DMS114 treated with DMSO at 0.1 percent for 48 hours (cell line): ENCODE results near the gene TNFAIP3.
"Not testable (repeated sequence)": the region's sequence is repeated elsewhere in the genome, so short reads cannot be mapped to it uniquely, and the experiment has no call there.

Experiments
- DNase-seq: peaks from one replicate; lab custom pipeline; 2025; ENCODE audit not compliant: unreplicated experiment; lab: John Stamatoyannopoulos, UW

TNFAIP3 gene

GRCh38 chr6:137844773-137845172 lies 22.3 kb upstream of the TNFAIP3 start:
- DNase-seq: not testable (repeated sequence)

DNA sequence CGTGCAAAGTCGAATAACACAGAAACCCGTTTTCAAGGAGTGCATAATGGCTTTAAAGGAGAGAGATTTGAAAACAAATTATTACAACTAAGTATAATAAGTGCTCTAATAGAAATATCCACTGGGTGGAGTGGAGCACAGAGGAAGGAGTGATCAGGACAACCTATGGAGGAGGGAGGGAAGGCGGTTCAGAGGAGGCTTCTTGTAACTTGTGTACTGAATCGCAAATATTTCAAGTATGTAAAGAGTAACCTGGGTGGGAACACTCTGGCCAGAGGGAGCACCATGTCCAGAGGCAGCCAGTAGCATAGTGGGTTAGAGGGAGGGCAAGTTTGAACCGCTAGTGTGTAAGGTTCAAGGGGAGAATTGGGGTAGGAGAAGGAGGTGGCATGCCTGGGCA lies 21.6 kb upstream of the TNFAIP3 start:
- DNase-seq: no peak

GRCh38 chr6:137846274-137846673 lies 20.8 kb upstream of the TNFAIP3 start:
- DNase-seq: no peak

DNA sequence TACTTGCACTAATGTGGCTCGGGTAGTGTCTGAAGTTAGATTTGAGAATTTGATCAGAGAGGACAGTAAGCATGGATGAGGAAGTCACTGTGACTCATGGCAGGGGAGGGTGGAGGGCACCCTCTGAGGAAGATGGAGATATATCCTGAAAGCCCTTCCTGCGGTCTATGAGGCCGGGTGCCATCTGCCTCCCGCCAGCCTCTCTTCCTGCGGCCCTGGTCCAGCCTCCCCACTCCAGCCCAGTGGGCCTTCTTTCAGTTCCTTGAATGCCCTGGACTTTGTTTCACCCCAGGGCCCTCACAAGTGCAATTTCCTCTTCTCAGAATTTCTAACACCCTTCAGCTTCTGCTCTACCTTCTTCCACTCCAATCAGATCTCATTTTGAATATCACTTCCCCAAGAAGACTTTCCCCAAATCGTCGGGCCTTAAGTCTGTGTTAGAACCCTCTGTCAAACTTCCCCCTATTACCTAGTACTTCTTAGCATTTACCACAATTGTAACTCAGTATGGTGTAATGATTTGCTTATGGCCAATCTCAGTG lies 20.2 kb upstream of the TNFAIP3 start:
- DNase-seq: no peak

- DNase-seq: no peak
These were observed 19.3 kb upstream of the TNFAIP3 start for GRCh38 chr6:137847748-137848147.

GRCh38 chr6:137848672-137849071 lies 18.4 kb upstream of the TNFAIP3 start:
- DNase-seq: no peak

- DNase-seq: no peak
These were observed 17.7 kb upstream of the TNFAIP3 start for GRCh38 chr6:137849181-137849980.

- DNase-seq: no peak
These were observed 16.9 kb upstream of the TNFAIP3 start for GRCh38 chr6:137849981-137850714.

- no peak for DNase-seq
These were observed 16.1 kb upstream of the TNFAIP3 start for GRCh38 chr6:137850816-137851602.

DNA sequence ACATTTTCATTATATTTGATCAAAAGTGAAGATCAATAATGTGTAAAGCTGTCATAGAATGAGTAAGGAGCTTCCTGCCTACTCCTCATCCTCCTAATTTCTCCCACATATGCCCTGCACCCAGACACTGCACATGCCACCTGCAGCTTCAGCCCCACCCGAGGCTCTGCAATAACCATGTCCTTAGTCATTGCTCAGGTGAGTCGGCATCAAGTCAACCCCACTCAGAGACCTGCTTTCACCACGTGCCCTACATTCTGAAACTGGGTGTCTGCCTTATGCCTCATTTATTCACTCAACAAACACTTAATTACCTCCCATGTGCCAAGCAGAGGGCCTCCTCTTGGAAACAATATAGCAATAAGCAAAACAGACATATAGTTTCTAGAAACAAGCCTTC lies 15.4 kb upstream of the TNFAIP3 start:
- no peak for DNase-seq

DNA sequence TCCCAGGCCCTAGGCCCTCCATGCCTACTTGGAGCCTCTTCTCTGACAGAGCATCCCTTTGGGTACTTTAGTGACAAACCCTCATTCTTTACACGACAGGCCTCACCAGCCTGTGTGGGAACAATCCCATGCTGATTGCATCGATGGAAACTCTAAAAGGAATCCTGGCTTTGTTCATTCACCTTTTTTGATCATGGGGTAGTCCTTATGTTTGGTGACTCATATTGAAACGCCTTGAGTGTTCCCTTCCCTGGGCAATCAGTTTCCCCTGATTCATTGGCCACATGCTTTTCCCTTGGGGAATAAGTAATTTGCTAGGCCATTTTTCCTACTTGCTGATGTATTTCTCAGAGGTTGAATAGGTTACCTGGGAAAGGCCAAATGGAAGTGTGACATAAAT lies 14.7 kb upstream of the TNFAIP3 start:
- no peak for DNase-seq

- DNase-seq: no peak
These were observed 14.2 kb upstream of the TNFAIP3 start for GRCh38 chr6:137852811-137853210.

DNA sequence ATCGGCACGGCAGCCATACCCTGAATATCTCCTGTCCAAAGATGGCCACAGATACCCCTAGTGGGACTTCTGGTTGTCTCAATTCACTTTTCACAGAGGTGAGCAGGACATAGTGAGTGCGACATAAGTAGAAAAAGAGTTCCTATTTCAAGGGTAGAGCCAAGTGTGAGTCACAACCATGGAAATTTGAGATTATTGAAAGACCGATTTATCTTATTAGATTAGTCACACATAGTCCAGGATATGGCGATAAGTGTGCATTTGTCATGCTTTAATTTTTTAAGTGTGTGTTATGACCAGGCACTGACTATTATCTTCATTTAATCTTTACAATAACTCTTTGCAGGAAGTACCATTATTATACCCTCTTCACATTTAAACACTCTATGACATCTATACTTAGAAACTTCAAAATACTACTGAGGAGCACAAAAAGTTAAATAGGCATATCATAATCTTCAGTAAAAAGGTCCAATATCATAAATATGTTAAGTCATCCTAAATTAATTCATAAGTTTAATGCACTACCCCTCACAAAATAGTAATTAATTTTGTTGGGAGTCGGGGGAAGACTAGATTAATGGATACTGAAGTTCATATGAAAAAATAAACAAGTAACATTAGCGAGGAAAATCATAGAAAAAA lies 13.4 kb upstream of the TNFAIP3 start:
- no peak for DNase-seq

GRCh38 chr6:137856138-137856898 lies 10.7 kb upstream of the TNFAIP3 start:
- no peak for DNase-seq

DNA sequence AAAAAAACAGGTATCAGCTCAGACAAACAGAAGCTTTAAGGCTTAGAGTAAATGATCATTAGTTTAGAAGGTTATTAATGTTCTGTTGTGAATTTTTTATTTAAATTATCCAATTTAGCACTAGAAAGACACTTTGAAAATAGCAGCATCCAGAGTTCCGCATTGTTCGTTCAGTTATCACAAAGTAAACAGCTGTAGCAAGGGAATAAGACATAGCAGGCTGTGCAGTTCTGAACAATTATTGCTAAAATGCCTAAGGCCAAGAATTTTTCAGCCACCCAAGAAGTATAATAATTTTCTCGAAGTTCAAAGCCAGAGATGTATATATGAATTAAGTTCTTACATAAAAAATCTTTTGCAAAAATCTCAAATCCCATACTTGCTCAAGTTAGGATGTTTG lies 8.0 kb upstream of the TNFAIP3 start:
- no peak for DNase-seq

GRCh38 chr6:137860394-137861005 lies 6.6 kb upstream of the TNFAIP3 start:
- no peak for DNase-seq

GRCh38 chr6:137861550-137862337 lies 5.3 kb upstream of the TNFAIP3 start:
- no peak for DNase-seq

DNA sequence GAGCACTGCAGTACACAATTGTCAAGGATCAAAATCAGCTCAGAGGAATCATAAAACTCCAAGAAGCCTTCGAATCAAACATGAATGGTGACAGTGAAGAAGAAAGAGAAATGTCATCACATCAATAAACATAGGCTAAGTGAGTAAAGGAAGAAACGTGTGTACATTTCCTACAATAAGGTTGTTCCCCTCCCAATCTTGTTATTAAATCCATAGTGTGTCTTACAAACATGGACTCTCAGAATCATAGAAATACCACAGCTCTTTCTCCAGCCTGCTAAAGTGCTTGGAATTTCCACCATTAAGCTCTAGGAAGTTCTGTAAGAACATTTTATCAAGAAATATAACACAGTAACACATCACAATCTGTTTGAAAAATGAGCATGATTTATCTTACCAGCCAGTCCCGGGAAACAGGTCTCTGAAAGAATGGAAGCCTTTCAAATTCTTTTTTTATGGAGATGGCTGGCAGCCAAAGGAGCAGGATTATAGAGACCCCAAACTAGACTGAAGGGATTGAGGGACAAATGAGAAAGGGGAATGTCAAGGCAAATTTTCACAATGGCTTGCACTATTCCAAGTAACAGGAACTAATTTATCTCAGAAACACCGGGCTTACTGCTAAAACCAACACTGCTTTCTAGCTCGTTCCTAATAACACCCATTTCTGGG lies 4.5 kb upstream of the TNFAIP3 start:
- DNase-seq: no peak
